Measurements from ENCODE around the gene RFESD.

The RFESD gene

GRCh38 chr5:95671826-95672225 lies 25.2 kb downstream of the RFESD start:
- TF ChIP-seq CTCF (IDR thresholded peaks at IDR 0.05; ENCODE audit: extremely low read depth, missing control alignments), result no peak
- no peak for DNase-seq (ENCODE audit: low spot score)

- no peak for TF ChIP-seq CTCF (IDR thresholded peaks at IDR 0.05; ENCODE audit: extremely low read depth, missing control alignments)
- DNase-seq (ENCODE audit: low spot score), result no peak
Observed at GRCh38 chr5:95672641-95673040, 26.1 kb downstream of the RFESD start.

GRCh38 chr5:95673081-95673480 lies 26.5 kb downstream of the RFESD start:
- DNase-seq (ENCODE audit: low spot score), result no peak
- no peak for TF ChIP-seq CTCF (IDR thresholded peaks at IDR 0.05; ENCODE audit: extremely low read depth, missing control alignments)

- TF ChIP-seq CTCF (IDR thresholded peaks at IDR 0.05; ENCODE audit: extremely low read depth, missing control alignments), result no peak
- DNase-seq (ENCODE audit: low spot score), result no peak
Observed at GRCh38 chr5:95682891-95683290, 36.3 kb downstream of the RFESD start, which contains the start of gene SPATA9. Gene SPATA9, minus strand, starts transcription at chr5:95682991. Its CDS starts 137 bp downstream, at chr5:95682854.

GRCh38 chr5:95684361-95684760 lies 37.8 kb downstream of the RFESD start:
- TF ChIP-seq CTCF (IDR thresholded peaks at IDR 0.05; ENCODE audit: extremely low read depth, missing control alignments), result no peak

GRCh38 chr5:95686651-95687050 lies 40.1 kb downstream of the RFESD start:
- TF ChIP-seq CTCF (IDR thresholded peaks at IDR 0.05; ENCODE audit: extremely low read depth, missing control alignments), result no peak
- no peak for DNase-seq (ENCODE audit: low spot score)

More at GRCh38 chr5:95684361-95684760, 37.8 kb downstream of the RFESD start:
- no peak for DNase-seq (ENCODE audit: low spot score)

- no peak for TF ChIP-seq CTCF (IDR thresholded peaks at IDR 0.05; ENCODE audit: extremely low read depth, missing control alignments)
- DNase-seq (ENCODE audit: low spot score), result no peak
Observed at GRCh38 chr5:95689680-95690079, 43.1 kb downstream of the RFESD start.
